Measurements from ENCODE around the gene GBA2.

GBA2 gene

DNA sequence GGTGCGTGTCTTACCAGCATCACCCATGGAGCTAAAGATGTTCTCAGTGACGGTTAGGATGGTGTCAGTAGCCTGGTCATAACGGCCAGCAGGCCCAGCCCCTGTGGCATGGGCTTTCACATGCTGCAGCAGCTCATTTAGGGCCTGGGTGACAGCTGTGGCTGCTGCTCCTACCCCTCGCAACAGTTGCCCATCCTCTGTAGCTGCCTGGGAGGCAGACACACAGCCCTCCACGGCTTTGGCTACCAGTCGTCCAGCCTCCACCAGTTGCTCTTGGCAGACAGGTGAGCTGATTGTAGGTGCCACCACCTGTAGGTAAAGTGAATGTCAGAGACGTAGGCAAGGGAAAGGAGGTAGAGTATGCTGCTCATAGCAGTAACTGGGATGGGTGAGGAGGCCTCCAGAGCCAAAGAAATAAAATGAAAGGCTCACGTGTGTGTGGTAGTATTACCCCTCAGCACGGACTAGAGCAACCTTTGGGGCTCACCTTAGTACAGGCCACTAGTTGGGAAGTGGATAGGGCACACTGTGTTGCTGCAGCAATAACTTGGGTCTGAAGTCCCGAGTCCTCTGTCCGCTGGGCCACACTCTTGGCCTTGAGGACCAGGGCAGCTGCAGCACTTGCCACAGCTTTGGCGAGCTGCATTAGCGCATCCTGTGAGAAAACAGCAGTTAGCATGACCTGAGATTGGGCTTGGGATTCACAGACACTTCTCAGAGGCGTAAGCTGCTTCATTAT is 31.7 kb downstream of the GBA2 start:
- no peak for FAIRE-seq
- DNase-seq (ENCODE audit: insufficient read length, low spot score): no peak
- no peak for TF ChIP-seq CTCF (IDR thresholded peaks at IDR 0.05; ENCODE audit: insufficient read depth, missing control alignments)

DNA sequence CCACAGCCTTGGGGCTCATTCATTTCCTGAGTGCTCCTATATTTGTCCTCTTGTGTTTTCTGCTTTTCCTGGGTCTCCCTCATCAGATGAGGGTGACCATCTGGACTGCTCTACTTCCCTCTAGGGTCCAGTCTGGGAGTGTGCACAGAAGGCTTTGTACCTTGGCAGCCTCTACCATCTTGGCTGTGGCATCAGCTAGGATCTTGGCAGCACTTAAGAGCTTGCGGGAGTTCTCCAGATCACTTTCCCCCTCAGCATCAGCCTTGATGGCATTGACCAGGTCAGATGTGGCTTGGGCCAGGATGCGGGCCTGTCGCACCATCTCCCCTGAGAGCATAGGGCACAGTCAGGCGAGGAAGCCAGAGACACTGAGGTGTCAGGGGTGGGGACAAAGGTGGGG is 32.8 kb downstream of the GBA2 start:
- TF ChIP-seq CTCF (IDR thresholded peaks at IDR 0.05; ENCODE audit: insufficient read depth, missing control alignments): no peak
- FAIRE-seq (no peak), DNase-seq (ENCODE audit: insufficient read length, low spot score) (no peak)

- no peak for FAIRE-seq
- no peak for TF ChIP-seq CTCF (IDR thresholded peaks at IDR 0.05; ENCODE audit: insufficient read depth, missing control alignments)
- no peak for DNase-seq (ENCODE audit: insufficient read length, low spot score)
Measured at GRCh38 chr9:35714579-35715252, 34.3 kb downstream of the GBA2 start.

DNA sequence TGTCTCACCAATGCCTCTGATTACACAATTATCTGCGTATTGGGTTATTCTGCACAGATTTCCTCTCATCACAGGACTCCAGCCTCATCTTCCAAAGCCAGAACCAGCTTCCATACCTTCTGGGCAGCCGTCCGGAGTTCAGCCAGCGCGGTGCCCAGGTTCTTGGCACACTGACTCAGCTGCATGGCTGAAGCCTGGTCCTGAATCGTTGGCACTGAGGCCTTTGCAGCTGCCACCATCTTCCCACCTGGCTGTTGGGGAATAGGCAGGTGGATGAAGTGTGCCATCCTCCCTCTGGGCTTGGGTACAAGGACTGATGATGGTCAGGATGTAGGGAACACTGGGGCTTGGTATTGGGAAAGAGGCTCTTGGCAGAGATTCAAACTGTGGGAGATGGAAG is 34.9 kb downstream of the GBA2 start:
- DNase-seq (ENCODE audit: insufficient read length, low spot score) (no peak), FAIRE-seq (no peak)
- no peak for TF ChIP-seq CTCF (IDR thresholded peaks at IDR 0.05; ENCODE audit: insufficient read depth, missing control alignments)

DNA sequence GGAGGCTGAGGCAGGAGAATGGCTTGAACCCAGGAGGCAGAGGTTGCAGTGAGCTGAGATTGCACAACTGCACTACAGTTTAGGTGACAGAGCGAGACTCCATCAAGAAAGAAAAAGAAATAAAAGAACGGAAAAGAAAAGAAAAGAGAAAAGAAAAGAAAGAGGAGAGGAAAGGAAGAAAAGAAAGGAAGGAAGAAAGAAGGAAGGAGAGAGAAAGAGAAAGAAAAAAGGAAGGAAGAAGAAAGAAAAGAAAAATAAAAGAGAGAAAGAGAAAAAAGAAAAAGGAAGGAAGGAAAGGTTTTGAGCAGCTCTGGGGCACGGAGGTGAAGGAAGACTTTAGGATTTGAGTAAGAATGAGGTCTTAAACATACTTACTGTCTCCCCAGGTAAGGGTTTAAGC is 35.5 kb downstream of the GBA2 start:
- TF ChIP-seq CTCF (IDR thresholded peaks at IDR 0.05; ENCODE audit: insufficient read depth, missing control alignments): no peak
- DNase-seq (ENCODE audit: insufficient read length, low spot score) (no peak), FAIRE-seq (no peak)

DNA sequence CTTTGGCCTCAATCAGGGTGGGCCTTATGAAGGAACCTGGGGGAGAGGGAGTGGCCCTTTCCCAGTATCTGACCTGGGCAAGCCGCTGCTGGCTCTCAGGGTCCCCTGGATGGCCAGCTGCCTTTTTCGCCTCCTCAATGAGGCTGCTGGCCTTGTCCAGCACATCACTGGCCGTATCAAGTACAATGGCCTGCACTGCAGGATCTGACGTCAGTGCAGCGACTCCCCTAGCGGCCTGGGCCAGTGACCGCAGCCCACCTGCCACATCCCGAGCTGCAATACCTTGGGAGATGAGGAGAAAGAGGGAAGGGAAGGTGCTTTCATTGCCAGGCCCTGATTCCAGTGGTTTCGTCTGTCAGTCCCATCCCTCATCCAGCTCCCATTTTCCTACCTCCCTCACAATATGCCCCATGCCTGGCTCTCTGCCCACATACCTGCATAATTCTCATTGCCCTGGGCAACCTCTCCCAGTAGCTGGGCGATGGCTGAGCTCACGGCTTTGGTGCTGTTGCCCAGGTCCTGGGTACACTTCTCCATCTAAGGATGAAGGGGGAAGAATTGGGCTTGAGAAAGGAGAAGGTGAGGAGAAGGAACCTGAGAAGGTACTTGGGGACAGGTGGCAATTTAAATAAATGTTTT is 36.1 kb downstream of the GBA2 start:
- DNase-seq (ENCODE audit: insufficient read length, low spot score) (no peak), FAIRE-seq (no peak)
- no peak for TF ChIP-seq CTCF (IDR thresholded peaks at IDR 0.05; ENCODE audit: insufficient read depth, missing control alignments)

Measured in D721Med (cell line).